Activated T-helper 1 cell treated with Interleukin-2 at 50 U/mL for 16 hours (primary cell): ENCODE results near the gene OBI1.

ENCODE experiments used
- DNase-seq: peaks from one replicate; pipeline ENCODE4 v3.0.0-alpha.2; 2020; ENCODE audit warnings: low read depth

Gene OBI1

DNA sequence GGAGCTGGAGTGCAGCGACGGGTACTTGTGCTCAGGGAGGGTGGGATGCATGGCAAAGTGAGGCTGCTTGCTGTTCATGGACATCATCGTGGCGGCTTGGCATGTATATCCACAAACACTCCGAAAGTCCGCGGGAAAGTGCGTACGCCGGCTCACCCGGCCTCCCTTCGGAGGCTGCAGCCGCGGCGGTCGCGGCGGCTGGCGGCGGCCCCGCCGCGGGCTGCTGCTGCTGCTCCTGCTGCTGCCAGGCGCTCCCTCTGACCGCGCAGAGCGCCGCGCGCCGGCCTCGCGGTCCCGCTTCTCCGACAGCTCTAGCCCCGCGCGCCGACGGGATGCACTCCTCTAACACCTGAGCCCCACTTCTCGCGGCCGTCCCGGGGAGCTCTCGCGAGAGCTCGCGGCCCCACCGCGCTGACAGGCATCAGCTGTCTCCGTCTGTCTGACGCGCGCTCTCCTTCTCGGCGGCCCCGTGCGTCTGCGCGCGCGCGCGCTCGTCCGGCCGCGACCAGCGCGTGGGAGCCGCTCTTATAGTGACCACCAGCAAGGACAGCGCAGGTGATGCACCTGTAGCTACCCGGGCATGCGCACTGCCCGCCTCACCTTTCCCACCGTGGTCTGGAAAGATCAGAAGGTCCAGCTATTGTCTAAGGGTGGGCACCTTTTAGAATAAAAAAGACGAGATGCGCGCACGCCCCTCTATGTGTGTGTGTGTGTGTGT is 55.6 kb downstream of the OBI1 start, which contains the start of gene POU4F1:
Gene POU4F1 (minus strand): TSS at position 313 of the 718 bp plus-strand sequence. CDS start 226 bp downstream, at position 87.
- DNase-seq = no peak

DNA sequence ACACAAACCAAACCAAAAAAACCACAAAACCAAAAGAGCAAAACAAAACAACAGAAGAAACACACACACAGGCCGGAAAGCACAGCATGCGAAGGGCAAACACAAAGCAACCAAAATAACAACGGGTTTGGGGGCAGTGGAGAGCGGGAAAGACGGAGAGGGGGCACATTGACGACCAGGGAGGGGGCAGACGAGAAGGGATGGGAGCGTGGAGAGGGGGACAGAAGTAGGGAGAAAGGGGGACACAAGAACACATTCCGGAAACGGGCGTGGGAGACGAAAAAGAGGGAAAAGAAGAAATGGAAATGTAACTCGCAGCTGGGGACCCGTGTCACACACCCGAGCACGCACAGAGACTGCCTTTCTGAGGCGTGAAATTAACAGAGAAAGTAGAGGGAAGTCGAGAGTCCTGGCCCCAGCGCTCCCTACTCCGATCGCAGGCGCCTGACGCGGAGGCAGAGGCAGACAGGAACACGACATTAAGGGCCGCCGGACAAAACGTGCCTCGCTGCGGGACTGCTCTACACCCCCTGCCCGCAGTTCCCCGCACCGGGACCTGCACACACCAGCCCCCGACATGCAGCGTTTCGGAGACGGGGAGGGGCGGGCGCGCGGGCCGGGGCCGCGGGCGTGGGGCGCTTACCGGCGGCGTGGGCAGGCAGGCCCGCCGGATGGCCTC is 56.3 kb downstream of the OBI1 start:
- no peak for DNase-seq

DNA sequence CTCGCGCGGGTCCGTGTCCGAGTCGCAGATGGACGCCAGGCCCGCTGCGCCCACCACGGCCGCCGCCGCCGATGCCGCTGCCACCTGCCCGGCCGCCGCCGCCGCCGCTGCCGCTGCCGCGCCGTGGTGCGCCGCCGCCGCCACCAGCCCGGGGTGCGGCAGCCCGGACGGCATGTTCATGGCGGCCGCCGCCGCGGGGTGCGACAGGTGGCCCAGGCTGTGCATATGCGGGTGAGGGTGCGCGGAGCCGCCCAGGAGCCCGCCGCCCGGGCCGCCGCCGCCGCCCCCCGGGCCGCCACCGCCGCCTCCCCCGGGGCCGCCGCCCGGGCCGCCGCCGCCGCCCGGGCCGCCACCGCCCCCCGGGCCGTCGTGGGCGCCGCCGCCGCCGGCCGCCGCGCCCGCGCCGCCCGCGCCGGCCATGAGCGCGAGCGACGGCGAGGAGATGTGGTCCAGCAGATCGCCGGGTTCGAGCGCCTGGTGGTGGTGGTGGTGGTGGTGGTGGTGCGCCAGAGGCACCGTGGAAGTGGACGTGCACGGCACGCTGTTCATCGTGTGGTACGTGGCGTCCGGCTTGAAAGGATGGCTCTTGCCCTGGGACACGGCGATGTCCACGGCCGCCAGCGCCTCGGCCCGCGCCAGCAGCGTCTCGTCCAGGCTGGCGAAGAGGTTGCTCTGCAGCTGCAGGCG is 56.9 kb downstream of the OBI1 start:
- DNase-seq = no peak

DNA sequence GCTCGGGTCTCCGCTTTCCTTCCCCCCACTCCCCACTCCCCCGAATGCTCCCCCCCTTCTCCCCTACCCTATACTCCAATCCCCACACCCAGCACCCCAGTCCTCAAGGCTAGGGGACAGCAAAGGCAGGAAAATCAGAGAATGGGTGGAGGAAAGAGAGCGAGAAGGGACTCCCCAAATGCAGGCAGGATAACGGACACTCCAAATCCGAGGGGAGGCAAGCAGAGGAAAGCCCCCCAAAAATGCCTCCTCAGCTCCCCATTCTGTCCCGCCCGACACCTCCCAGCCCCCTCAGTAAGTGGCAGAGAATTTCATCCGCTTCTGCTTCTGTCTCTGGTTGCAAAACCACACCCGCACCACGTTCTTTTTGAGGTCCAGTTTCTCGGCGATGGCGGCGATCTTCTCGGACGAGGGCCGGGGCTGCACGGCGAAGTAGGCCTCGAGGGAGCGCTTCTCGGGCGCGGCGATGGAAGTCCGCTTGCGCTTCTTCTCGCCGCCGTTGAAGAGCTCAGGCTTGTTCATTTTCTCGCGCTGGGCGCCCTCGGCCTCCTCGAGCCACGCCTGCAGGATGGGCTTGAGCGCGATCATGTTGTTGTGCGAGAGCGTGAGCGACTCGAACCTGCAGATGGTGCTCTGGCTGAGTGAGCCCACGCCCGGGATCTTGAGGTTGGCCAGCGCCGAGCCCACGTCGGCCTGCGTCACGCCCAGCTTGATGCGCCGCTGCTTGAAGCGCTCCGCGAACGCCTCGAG is 57.7 kb downstream of the OBI1 start:
- no peak for DNase-seq

DNA sequence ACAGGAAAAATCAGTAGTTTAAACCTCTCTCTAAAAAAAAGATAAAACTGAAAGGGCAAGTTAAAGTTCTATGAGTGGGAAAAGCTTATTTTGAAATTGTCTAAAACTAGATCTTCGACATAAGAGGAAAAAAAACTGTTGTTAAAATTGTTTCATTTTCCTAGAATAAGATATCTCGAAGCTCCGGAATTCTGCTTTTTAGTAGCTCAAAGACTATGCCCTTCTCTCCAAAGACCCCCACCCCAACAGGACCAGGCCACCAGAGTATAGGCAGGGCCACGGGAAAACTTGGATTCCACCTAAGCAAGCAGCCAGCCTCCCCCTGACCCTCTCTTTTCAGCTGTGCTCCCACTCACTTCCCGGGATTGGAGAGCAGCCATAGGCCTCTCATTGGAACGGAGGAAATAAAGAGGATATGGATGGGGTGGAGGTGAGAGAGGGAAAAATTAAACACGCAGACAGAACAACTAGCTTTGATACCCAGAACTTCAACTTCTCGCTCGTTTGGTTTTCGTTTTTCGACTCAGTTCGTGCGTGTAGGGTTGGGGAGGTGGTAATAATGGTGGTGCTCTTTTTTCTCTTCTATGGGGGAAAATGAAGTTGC is 58.6 kb downstream of the OBI1 start:
- DNase-seq = no peak

DNA sequence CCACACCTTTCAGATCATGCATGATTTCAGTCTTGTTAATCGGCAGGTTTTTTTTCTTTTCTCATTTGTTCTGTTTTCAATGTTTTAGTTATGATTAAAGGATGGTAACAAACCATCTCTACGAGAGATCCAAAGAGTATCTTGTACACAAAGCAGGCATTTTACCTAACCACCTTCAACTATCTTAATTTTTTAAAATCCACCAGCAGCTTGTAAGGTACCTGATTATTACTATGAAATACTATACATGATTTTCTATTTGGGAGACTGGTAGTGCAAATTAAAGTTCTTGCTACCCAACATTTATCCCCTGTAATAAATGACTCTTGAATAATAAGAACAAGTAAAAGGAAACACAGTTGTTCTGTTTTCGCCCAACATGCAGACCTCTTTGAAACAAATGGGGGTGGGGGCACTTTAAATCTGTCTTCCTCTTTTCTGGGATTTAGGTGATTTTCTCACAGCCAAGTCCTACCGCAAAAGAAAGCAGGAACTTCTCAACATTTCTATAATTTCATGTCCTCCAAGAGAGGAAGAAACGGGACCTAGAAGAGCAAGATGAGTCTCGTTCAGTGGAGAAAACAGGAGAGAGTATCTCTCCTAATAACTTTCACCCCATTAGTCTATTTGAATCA is 59.2 kb downstream of the OBI1 start:
- DNase-seq = no peak

DNA sequence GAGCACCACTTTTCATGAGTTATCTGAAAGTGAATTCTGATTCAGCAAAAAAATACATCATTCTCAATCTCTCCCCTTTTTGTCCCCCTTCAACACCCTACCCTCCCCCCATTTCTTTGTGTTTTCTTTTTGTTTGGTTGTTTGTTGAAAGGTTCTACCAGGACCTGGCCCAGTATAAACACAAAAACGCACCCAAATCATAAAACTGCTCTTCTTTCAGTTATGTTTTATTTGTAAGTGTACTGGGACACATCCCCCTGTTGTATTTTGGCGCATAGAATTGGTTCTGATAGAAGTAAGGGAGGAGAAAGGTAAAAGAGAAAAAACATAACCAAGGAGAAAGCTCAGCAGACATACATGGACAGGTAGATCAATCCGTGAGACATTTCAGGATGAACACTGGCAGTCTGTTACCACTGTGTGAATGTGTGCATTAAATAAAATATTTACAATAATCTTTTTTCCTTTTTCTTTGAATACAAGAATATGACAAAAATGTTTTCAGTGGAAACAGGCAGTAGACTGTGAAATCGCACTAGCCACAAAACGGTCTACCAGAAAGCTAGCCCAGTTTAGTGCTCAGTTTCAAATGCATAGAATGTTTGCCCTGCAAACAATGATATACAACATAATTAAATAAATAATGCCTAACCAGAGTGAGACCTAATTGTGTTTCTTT is 59.9 kb downstream of the OBI1 start:
- DNase-seq = no peak

DNA sequence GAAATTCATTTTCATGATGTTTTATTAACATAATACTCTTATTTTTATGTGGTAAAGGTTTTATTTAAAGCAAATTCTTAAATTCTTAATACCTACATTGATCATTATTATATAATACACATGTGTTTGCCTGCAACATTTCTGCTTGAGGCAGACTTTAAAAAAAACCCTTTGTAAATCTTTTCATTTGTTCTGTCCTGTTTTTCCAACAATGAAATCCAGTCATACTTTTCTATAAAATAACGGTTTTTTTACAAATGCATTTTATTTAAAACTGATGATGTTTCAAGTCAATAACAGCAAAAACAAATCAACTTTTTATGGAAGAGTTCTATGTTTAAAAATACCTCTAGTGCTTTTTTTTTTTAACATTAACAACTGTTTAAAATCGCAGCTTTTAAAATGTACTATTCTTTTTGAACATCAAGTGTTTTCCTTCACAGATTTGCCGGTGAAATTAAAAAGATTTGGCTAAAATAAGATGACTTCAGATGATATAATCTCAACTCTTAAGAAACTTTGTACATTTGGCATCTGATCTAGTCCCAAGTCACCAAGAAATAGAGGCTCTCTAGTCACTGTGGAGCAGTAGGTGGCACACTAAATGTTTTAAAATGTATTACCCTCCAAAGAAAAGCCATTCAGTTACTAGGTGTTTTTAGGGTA is 60.7 kb downstream of the OBI1 start:
- no peak for DNase-seq

DNA sequence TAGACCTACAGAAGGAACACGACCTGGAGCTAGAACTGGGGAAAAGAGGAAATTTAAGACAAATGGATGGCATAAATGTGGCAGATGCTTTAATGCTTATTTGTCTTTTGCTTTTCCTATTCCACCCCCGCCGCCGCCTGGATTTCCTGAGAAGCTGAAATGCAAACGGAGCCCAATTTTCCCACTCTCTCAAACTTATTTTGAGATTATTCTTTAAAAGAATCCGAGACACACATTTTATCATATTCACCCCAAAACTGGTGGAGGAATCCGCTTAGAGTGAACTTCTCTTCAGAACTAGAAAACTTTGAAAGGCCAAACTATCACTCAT is 61.4 kb downstream of the OBI1 start:
- DNase-seq = no peak

DNA sequence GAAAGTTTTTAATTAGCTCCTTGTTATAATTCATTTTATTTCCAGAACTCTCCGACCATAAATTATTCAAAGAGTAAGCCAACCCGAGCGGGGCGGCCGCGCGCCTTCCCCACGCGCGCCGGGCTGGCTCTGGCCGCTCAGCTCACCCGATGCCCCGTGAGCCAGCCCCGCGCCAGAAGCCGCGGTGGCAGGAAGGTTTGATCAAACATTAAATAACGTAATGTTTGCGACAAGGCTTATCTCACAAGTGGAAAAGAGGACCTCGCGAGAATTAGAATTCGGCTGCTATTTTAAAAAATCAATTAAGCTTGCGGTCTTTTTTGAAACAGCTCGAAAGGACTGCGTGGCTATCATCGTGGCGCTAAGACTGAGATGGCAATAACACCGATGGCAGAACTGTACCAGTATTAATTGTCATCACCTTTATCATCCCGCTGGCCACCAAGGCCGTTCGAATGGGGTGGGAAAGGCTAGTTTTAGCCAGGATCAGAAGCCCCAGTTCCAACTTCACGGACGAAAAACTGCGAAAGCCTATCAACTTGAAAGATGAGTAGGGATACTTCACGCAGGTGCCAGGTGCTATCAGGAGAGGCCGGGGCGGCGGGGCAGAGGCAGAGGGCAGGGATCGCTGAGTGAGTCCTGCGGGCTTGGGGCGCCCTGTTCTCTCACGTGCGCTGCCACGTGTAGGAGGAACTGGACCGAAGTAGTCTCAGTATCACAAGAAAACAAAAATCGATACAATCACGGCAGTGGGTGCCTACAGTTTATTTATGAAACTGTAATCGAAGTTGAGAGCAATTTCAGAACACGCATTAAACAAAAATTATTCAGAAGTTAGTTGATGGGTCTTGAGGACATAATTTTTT is 62.0 kb downstream of the OBI1 start:
- DNase-seq = no peak

DNA sequence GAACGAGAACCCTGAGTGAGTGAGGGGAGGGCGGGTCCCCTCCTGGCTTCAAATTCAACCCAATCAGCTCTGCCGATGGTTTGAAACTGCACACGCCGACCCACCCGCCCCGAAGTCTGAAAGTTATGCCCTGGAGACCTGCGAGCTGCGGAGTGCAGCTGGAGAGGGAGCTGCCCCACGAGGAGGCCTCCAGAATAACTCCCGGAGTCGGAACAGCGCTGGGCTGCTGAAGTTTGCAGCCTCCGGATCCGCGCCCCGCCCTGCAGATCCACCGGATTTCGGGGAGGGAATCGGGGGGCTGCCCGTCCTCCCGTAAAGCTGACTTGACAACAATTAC is 62.6 kb downstream of the OBI1 start:
- no peak for DNase-seq

DNA sequence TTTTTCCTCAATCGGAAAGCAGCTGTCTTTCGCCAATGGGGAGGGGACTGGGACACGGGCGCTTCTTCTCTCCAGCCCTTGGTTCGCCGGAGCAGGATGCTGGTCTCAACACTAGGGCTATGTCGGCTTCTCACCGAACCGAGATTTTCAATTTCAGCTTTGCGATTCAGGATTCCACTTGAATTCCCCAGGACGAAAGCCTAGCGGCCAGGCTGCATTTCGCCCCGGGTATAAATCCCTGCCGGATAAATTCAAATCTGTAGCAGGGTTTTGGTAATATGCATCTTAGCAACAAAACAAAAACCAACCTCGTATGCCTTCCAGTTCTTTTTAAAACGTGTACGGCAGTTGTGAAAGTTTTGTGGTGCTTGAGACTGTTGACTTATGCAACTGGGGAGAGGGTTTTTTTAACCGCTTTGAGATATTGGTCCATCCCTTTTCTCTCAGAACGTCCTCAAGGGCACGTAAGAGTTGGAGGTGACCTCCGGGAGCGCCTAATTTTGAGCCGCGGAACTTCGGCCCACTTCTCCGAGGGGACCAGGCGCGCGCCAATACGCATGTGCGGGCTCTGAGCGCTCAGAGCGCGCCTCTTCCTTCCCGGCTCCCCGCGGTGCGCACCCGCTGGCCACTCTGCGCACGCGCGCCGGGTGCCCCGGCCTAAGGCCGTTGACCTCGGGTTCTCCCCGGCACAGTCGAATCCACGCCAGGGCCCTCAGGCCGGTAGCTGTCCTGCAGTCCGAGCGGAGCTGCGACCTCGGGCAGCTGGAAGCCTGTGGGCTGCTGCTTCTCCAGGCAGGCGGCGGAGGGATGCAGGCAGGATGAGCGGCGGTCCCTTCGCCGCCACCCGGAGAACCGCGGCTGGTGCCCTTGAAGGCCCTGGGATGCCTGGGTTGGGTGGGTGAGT is 63.2 kb downstream of the OBI1 start:
- DNase-seq = no peak

DNA sequence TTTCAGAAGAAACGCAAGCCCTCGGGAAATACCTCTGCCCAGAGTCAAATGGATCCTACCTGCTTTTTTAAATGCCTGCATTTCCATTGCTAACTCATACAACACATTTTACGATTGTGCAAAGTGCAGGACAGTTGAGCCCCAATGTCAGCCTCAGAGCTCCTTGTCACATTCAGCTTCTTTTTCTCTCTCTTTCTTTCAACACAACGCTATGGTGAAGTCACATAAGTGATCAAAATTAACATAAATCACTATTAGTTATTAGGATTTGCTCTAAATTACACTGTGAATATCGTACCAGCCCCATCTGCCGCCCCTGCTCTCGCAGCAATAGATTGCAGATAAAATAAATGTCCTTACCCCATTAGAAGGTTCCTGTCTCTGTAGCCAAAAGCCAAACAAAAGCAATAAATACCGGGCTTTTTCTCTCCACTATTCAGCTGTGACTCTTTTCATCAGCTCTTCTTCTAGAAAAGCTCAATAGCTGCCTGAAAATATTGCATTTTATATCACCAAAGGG is 64.4 kb downstream of the OBI1 start:
- no peak for DNase-seq

DNA sequence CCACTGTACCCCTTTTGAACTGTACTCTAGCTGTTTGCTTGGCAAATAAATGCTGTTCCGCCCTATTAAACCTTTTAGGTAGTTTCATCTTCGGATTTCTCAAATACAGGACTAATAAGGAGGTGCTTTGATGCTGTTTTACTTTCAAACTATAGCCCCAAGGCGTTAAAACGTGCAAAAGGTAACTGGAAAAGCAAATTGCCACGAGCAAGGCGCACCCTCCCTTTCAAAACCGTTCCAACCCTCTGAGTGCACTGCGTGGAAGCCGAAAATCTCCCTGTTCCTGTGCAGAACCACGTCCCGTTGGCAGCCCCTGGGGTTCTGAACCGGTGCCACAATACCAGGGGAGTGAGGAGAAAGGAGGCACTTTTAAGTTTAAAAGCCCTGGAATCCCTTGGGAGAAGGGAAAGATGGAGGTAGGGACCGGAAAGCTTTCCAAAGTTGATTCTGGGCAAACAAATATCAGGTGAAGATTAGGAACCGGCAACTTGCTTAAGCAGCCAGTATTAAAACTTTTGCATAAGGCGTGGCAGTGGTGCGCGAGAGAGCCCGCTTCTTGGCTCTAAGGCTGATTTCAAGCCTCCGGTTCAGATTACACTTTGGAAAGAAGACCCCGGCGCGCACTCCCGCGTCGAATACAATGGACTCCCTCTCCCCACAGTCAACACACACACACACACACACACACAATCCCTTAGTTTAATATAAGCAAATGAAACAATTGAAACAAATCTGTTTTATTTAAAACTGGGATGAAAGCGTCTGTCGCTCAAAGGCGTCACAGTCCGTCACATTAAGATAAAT is 65.1 kb downstream of the OBI1 start:
- DNase-seq = no peak

DNA sequence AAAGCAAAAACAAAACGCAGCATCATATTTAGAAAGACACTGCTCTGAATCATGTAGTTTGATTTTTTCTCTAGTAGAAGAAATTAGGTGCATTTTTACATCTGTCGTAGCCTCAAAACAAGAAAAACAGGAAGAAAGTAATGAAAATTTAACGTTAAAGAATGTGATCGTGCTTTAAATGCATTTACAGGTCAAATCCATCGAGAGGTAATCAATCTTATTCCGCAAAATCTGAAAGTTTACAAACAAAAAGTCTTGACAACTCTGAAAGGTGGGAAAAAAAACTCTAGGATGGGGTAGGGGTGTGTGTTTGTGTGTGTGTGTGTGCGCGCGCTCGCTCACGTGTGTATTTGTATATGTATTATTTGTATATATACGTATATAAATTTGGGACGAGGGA is 65.8 kb downstream of the OBI1 start:
- no peak for DNase-seq

DNA sequence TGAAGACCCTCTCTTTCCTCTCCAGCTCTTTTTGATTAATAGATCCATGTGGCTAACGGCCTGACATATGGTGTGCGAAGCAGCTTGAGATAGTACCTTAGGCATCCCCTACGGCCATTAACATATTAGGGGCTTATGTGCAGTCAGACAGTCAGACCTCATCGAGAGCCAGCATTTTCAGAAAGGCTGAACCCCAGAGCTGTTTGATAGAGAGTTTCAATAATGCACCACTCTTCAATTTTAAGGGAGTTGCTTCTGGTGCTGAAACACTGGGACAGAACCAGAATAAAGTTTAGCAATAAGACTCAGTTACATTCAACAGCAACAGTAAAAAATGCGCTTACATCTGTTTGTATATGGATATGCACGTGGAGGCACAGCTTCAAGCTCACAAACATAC is 66.4 kb downstream of the OBI1 start:
- DNase-seq = no peak

DNA sequence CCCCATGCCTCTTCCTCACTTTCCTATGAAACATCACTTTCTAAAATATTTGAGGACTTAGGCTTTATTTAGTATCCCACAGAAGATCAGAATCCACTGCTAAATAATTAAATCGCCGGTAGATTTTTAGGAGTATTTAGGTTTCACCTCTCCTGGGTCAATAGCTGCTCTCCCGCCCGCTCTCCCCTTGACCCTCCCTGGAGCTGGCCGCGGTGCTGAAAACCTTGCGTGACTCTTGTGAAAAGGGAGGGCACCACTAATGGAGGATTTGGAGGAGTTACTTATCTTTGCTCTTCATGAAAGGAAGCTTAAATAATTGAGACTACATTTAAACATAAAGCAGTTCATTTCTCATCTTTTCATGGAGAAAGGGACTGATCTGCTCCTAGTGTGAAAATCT is 69.7 kb downstream of the OBI1 start:
- DNase-seq = no peak

DNA sequence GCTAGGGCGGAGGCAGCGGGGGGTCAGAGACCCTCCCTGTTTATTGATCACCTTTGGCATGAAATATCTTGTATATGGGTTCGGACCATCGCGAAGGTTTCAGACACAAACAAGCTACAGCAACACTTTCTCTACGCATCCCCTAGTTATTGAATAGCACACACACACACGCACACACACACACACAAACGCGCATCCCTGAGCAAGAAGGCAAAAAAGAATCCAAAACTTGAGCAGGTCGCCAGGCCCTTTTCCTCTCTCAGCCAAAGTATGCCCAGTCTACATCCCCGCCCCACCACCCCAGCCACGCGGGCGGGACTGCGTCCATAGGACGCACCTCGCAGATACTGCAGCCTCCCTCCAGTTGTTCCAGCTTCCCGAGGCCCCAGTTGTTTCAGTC is 71.6 kb downstream of the OBI1 start:
- no peak for DNase-seq
